ENCODE results near the gene TPD52L2.

GRCh38 chr20:63932606-63933160 is 67.6 kb downstream of the TPD52L2 start:
- TF ChIP-seq CTCF (IDR thresholded peaks at IDR 0.05 in 4 of 5, conservative IDR thresholded peaks at IDR 0.05 in 1 of 5) (no peak), POLR2A (IDR thresholded peaks at IDR 0.05) (no peak)

All from gastrocnemius medialis (tissue), 4 donors.